GM21825 (cell line): Measurements from ENCODE around the gene WDR83.
"Not testable (repeated sequence)": the region's sequence is repeated elsewhere in the genome, so short reads cannot be mapped to it uniquely, and the experiment has no call there.

Source experiments
- ATAC-seq: cut with Tn5 transposase; IDR thresholded peaks from one replicate; pipeline ENCODE4 v1.9.1; 2021; ENCODE audit warnings: mild to moderate bottlenecking, moderate library complexity; ENCODE audit not compliant: unreplicated experiment

WDR83 gene

GRCh38 chr19:12652219-12652618 lies 14.4 kb upstream of the WDR83 start:
- no peak for ATAC-seq

DNA sequence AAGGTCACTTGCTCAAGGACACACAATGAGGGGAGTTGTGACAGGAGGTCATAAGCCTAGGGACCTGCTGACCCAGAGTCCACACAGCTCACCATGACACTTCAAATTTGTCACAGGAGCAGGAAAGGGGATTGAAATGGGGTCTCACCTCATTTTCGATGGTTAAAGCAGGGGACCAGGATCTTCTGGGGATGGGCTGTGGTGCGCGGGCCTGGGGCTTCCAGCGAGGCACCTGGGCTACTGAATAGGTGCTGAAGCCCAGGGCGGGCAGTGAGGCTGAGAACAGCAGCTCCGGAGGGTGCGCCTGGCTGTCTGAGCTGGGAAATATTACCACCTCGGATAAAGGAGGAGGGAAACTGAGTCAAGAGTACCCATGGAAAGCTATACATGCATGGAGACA lies 11.1 kb upstream of the WDR83 start:
- ATAC-seq, result no peak

DNA sequence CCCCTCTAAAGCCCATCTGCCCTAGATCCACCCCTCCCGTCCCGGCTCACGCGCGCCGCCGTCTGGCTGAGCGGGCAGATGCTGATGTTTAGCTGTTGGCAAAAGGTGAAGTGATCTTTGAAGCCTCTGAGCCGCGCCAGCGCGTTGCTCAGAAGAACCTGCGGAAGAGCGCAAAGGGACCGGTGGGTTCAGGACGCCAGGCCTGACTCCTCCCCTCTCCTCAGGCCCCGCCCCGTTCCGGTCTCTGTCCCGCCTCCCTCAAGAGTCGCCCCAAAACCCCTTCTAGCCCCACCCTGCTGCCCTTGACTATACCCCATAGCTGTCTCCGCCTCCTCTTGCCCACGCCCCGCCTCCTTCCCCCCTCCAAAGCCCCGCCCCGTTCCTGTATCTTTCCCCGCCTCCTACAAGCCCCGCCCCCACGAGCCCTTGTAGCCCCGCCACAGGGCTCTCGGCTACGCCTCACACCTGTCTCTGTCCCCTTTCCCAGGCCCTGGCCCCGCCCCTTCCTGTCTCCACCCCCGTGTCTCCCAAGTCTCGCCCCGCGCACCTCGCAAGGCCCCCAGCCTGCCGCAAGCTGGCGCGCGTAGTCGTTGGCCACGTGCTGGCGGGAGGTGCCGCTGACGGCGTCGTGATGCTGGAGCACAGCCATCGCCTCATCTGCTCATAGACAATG lies 9.6 kb upstream of the WDR83 start:
- ATAC-seq, result no peak

DNA sequence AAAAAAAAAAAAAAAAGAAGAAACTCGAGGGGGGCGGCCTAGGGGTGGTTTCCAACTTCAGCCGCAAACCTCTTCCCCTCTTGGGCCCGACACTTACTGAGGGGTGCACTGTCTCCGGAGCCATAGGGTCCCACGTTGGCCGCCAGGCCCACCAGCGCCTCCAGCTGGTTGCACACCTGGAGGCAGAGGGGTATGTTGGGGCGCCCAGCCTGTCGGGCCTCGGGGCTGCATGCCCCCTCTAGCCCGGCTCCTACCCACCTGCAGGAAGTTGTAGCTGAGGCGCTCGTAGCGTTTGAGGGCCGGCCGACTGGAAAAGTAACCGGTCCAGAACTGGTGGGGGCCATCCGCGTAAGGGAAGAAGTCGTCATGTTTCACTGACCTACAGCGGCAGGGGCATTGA lies 8.6 kb upstream of the WDR83 start:
- ATAC-seq, result no peak

DNA sequence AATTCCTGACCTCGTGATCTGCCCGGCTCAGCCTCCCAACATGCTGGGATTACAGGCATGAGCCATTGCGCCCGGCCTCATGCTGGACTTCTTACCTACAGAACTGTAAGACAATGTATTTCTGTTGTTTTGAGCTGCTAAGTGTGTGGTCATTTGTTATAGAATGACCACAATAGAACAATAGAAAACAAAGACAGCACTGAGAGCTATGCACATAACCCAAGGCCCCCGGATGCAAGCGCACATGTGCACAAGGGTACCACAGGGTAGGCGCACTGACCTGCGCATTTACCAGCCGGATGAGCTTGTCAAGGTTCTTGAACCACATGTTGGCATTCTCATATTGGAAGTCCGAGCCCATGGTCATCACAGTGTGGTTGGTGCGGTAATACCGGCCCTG lies 5.6 kb upstream of the WDR83 start:
- no peak for ATAC-seq

- no peak for ATAC-seq
Observed at GRCh38 chr19:12664406-12665280, 2.0 kb upstream of the WDR83 start.

DNA sequence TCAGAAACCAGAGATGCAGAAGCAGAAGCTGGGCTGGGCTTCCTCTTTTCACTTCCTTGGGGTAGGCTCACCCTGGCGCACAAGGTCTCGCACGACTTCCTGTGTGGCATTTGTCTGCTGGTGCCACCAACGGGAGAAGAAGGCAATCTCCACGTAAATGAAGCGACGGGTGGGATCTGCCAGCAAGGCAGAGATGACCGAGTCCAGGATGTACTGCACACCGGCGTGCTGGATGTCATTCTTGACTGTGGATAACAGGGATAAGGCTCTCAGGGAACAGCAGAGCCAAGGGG lies 1.4 kb upstream of the WDR83 start:
- no peak for ATAC-seq

DNA sequence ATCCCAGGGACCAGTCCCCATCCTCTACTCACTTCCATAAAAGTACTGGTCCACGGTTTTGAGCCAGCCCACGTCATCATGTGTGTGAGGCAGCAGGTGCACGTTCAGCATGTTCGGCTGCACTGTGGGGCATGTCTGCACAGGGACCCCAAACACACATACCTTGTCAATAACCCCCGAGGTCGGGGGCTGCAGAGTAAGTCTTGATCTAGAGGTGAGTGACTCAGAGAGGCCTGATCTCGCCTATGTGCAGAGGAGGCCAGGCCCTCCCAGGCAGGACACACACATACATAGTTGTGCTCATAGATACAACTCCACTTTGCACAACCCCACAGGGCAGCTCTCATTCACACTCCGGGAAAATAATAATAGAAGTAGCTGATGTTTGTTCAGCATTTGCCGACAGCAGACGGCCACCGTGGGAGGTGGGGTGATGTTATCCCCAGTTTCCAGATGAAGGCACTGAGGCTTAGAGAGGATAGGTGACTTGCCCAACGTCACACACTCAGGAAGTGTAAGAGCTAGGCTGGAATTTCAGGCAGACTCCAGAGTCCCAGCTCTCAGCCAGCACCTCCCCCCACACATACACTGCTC lies 839 bp upstream of the WDR83 start:
- no peak for ATAC-seq

- ATAC-seq, result no peak
Observed at GRCh38 chr19:12667731-12668302, 1.2 kb downstream of the WDR83 start.

DNA sequence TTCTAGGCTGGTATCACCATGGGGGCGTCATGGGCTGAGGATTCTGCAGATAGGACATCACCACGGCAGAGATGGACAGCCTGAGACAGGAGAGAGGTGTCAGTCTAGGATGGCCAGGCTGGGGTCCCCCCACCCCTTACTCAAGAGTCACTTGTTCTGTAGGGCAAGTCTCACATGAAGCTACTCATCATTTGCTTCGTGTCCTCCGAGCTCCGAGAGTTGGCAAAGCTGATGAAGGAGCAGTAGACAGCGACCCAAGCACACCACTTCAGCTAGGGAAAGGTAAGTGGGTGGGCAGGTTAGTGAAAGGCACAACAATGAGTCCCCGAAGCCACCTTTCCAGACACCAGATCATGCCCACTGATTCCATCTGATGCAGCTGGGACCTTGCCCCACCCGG lies 1.7 kb downstream of the WDR83 start:
- no peak for ATAC-seq

DNA sequence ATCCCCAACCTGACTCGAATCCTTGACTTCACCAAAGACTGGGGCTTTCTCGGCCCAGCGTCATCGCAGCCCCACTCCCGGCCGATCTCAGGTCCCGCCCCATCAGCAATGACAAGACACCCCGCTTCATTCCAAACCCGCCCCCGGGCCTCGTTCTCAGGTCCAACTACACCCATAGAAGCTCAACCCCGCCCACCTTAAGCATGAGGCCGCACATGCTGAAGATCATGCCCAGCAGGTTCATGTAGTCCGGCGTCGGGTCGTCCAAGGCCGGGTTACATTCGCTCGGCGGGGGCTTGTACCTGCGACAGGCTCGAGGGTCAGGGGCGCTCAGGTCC lies 2.3 kb downstream of the WDR83 start:
- no peak for ATAC-seq

- ATAC-seq, result no peak
Observed at GRCh38 chr19:12669270-12670158, 2.9 kb downstream of the WDR83 start.

DNA sequence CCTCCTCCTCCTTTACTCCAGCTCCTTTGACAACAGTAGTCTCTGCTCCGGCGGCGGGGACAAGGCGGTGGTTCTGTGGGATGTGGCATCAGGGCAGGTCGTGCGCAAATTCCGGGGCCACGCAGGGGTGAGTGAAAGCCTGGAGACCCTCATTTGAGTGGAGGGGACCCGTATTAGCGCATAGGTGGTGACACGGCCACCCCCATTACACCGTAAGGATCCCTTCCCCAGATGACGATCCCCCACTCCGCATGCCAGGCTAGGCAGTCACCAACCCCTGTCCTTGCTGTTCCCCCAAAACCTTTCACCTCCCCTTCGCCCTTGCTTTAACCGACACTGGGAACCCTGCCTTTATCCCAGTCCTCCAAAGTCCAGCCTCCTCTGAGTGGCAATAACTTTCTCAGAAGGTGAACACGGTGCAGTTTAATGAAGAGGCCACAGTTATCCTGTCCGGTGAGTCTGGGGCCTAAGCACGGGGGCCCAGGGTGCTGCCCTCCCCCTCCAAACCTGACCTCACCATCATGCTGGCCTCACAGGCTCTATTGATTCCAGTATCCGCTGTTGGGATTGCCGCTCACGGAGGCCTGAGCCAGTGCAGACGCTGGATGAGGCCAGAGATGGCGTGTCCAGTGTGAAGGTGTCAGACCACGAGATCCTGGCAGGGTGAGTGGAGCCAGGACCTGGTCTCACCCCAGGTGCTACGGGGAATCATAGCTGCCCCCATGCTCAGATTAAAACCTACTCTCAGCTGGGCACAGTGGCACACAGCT lies 3.7 kb downstream of the WDR83 start:
- ATAC-seq, result no peak

GRCh38 chr19:12672744-12673143 lies 6.1 kb downstream of the WDR83 start:
- no peak for ATAC-seq

DNA sequence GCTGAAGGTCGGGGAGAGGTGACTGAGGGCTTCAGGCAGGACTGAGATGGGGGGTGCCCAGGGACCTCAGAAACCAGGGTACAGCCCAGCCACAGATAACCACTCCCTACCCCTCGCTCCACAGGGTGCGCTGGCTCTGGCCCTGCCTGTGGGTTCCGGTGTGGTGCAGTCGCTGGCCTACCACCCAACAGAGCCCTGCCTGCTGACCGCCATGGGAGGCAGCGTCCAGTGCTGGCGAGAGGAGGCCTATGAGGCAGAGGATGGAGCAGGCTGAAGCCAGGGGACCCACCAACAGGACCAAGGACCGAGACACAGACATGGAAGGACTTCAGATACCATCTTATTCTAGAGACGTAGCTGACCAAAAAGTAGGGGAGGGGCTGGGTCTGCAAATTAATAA lies 8.8 kb downstream of the WDR83 start:
- no peak for ATAC-seq

DNA sequence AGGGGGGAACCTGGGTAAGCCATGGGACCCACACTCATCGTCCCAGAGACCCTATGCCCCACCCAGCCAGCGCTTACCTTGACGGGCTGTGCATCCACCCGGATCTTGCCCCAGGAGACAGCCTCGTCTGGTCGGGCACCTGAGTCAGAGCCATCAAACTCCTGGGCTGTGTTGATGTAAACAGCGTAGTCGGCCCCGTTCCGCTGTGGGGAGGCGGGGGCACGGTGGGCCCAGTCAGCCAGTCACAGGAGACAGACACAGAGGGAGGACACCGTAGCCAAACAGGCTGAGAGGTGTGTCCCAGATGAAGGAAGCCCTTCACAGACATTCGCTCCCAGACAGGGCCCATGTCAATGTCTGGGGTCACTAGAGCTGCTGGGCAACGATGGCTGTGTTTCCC lies 9.3 kb downstream of the WDR83 start:
- ATAC-seq, result no peak

- ATAC-seq, result no peak
Observed at GRCh38 chr19:12676384-12676792, 9.8 kb downstream of the WDR83 start.

GRCh38 chr19:12676928-12677327 lies 10.3 kb downstream of the WDR83 start:
- ATAC-seq, result no peak

GRCh38 chr19:12678039-12678438 lies 11.4 kb downstream of the WDR83 start:
- not testable (repeated sequence) for ATAC-seq

DNA sequence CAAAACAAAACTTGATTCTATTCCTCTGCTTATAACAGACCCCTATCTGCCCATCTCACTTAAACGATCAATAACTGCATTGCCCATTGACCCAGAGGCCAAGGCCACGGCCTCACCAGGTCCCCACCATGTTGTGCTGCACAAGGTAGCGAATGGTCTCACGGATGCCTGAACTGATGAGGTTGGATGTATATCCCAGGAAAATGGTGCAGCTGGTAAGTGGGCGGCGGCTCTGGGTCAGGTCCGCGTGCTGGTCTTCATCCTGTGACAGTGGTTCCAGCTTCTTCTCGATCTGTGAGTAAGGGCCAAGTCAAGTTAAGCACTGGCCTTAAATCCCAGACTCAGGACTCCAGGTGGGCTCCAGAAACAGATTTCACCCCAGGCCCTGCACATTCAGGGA lies 13.4 kb downstream of the WDR83 start:
- ATAC-seq, result no peak
